ENCODE data around the gene OR2T2.
"Not testable (repeated sequence)": the region's sequence is repeated elsewhere in the genome, so short reads cannot be mapped to it uniquely, and the experiment has no call there.

- TF ChIP-seq CTCF, POLR2A (IDR thresholded peaks at IDR 0.05): not testable (repeated sequence)
These were observed 36.5 kb downstream of the OR2T2 start for GRCh38 chr1:248481686-248482579.

Data from lower leg skin (tissue), 3 donors.